PFSK-1 (cell line): ENCODE measurements around the gene CDON.

Experiments
- POLR2AphosphoS5 ChIP-seq: IDR thresholded peaks from 2 replicates; pipeline ENCODE4 v1.6.1; 2012; ENCODE audit warnings: low read depth, mild to moderate bottlenecking, control low read depth, low read length, moderate library complexity
- SIN3A ChIP-seq: IDR thresholded peaks from 2 replicates; pipeline ENCODE4 v1.6.1; 2012; ENCODE audit warnings: mild to moderate bottlenecking, low read length, moderate library complexity, borderline replicate concordance; ENCODE audit not compliant: insufficient read depth

DNA sequence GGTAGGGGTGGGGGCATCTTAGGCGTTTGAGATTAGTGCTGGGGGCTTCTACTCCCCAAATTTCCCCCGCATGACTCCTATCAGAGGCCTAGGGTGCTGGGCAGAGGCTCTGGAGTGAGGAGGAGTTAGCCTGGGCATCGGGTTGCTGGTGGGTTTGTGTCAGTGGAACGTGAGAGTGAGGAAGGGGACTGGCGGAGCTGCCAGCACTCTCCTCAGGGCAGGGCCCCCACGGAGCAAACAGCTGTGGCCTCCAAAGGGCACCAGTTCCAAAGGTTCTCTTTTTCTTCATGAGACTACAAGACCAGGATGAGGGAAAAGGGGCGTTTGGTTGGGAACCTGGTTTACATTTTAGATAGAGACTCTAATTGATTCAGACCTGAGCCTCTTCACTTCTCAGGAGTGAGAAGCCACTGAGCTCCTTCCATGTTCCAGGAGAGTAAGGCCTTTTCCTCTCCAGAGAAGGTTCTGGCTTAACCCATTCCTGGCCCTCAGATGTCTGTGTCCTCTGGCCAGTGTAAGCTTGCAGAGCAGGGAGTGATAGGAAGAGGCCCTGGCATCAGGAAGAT, 35.6 kb upstream of the CDON start:
- no peak for TF ChIP-seq POLR2AphosphoS5
- no peak for TF ChIP-seq SIN3A
